Liver (tissue), 9 donors: ENCODE results near the gene CMTM7. TPM values are rescaled to one million over a fixed set of nuclear protein-coding genes. Genes with fewer than 3 reads are reported as not detected.
"Not testable (repeated sequence)": the region's sequence is repeated elsewhere in the genome, so short reads cannot be mapped to it uniquely, and the experiment has no call there.

Experiments
- DNase-seq: peaks from one replicate; pipeline ENCODE4 v3.0.0-alpha.2; 2017; ENCODE audit warnings: low spot score
- H3K27ac ChIP-seq, 2 donors: one replicate each; pipeline ENCODE4 v1.7.0; 2013; ENCODE audit warnings: inconsistent platforms in 2 of 2, low read length in 2 of 2, control low read depth in 1 of 2, low read depth in 1 of 2, mild to moderate bottlenecking in 1 of 2
- H3K27me3 ChIP-seq, 4 donors: one replicate each; pipeline versions ENCODE4 v1.6.1 to v1.7.0; 2013; ENCODE audit warnings: low read length in 3 of 4, inconsistent platforms in 1 of 4, mild to moderate bottlenecking in 1 of 4, moderate library complexity in 1 of 4; ENCODE audit not compliant: control insufficient read depth in 4 of 4, insufficient read depth in 4 of 4
- H3K36me3 ChIP-seq, 4 donors: one replicate each; pipeline versions ENCODE4 v1.6.1 to v1.7.0; 2013; ENCODE audit warnings: low read length in 3 of 4, mild to moderate bottlenecking in 3 of 4, low read depth in 1 of 4, moderate library complexity in 1 of 4; ENCODE audit not compliant: control insufficient read depth in 4 of 4, insufficient read depth in 3 of 4
- H3K4me1 ChIP-seq, 4 donors: one replicate each; pipeline versions ENCODE4 v1.6.1 to v1.7.0; 2013; ENCODE audit warnings: low read length in 3 of 4, mild to moderate bottlenecking in 3 of 4, moderate library complexity in 1 of 4; ENCODE audit not compliant: control insufficient read depth in 4 of 4, insufficient read depth in 4 of 4
- H3K4me3 ChIP-seq, 3 donors: one replicate each; pipeline versions ENCODE4 v1.6.1 to v1.7.0; 2013; ENCODE audit warnings: low read length in 3 of 3, control low read depth in 1 of 3, low read depth in 1 of 3, mild to moderate bottlenecking in 1 of 3
- H3K9ac ChIP-seq, 2 donors: one replicate each; pipeline ENCODE4 v1.7.0; 2013; ENCODE audit warnings: low read length in 2 of 2, mild to moderate bottlenecking in 2 of 2, moderate library complexity in 2 of 2, control low read depth in 1 of 2, low read depth in 1 of 2
- H3K9me3 ChIP-seq, 4 donors: one replicate each; pipeline versions ENCODE4 v1.6.1 to v1.7.0; 2013; ENCODE audit warnings: low read length in 3 of 4; ENCODE audit not compliant: control insufficient read depth in 4 of 4
- CTCF ChIP-seq: fragments of 150-350 bp; IDR thresholded peaks from 2 replicates; pipeline ENCODE4 v1.5.1; 2017; ENCODE audit warnings: improper control_type of control experiment, low read depth, low read length; ENCODE audit not compliant: missing input control
- EGR1 ChIP-seq, 2 donors: IDR thresholded peaks; 2 replicates each; pipeline ENCODE4 v1.6.1; 2016 to 2018; ENCODE audit warnings: antibody characterized with exemption in 2 of 2, low read depth in 2 of 2
- FOXA1 ChIP-seq: IDR thresholded peaks from 2 replicates; pipeline ENCODE4 v1.6.1; 2016; ENCODE audit warnings: antibody characterized with exemption
- FOXA2 ChIP-seq: IDR thresholded peaks from 2 replicates; pipeline ENCODE4 v1.6.1; 2016; ENCODE audit warnings: antibody characterized with exemption
- HNF4A ChIP-seq, 2 donors: conservative IDR thresholded peaks; 2 replicates each; pipeline ENCODE4 v1.6.1; 2016; ENCODE audit warnings: antibody characterized with exemption in 2 of 2, mild to moderate bottlenecking in 2 of 2
- HNF4G ChIP-seq: IDR thresholded peaks from 2 replicates; pipeline ENCODE4 v1.6.1; 2016; ENCODE audit warnings: antibody characterized with exemption
- JUND ChIP-seq, 2 donors: IDR thresholded peaks; 2 replicates each; pipeline ENCODE4 v1.6.1; 2016; ENCODE audit warnings: antibody characterized with exemption in 2 of 2
- MAX ChIP-seq: IDR thresholded peaks from 2 replicates; pipeline ENCODE4 v1.6.1; 2016; ENCODE audit warnings: antibody characterized with exemption
- NR2F2 ChIP-seq: IDR thresholded peaks from 2 replicates; pipeline ENCODE4 v1.6.1; 2016; ENCODE audit warnings: antibody characterized with exemption
- RAD21 ChIP-seq, 2 donors: IDR thresholded peaks; 2 replicates each; pipeline ENCODE4 v1.6.1; 2016; ENCODE audit warnings: antibody characterized with exemption in 2 of 2, mild to moderate bottlenecking in 2 of 2
- REST ChIP-seq: IDR thresholded peaks from 2 replicates; pipeline ENCODE4 v1.6.1; 2016; ENCODE audit warnings: antibody characterized with exemption, mild to moderate bottlenecking
- SP1 ChIP-seq: IDR thresholded peaks from 2 replicates; pipeline ENCODE4 v1.6.1; 2018; ENCODE audit warnings: antibody characterized with exemption, mild to moderate bottlenecking
- TAF1 ChIP-seq: conservative IDR thresholded peaks from 2 replicates; pipeline ENCODE4 v1.6.1; 2016; ENCODE audit warnings: antibody characterized with exemption, mild to moderate bottlenecking
- YY1 ChIP-seq: IDR thresholded peaks from 2 replicates; pipeline ENCODE4 v1.6.1; 2016; ENCODE audit warnings: antibody characterized with exemption, mild to moderate bottlenecking
- ZBTB33 ChIP-seq: IDR thresholded peaks from 2 replicates; pipeline ENCODE4 v1.6.1; 2016; ENCODE audit warnings: antibody characterized with exemption
- WGBS: extraction: QIAGEN DNeasy Blood & Tissue Kit; methylation state at CpG from one replicate; pipeline ENCODE4 v1.1.7; 2013; 5-methylcytosine and 5-hydroxymethylcytosine counted together
- polyA plus RNA-seq, 2 donors: library from polyadenylated mRNA; stranded (reverse) in 1 of 2; unstranded in 1 of 2; fragments of 200-250 nt in 1 of 2; fragments of >200 nt in 1 of 2; fragmentation: Nextera tagmentation in 1 of 2; extraction: Ambion mirVana in 1 of 2; gene quantifications; one replicate each; pipeline versions ENCODE4 v1.2.1 to v1.2.3, GENCODE V29; 2013 to 2015
- total RNA-seq, 2 donors: library from RNA; depleted of rRNA; stranded (reverse); fragments of >200 nt; gene quantifications; one replicate each; pipeline ENCODE4 v1.2.3, GENCODE V29; 2014
- donor health status: healthy.
- donor health status: healthy.
- donor health status: healthy.
- donor health status: healthy.
- donor health status: healthy.

The CMTM7 gene
- total and polyA plus RNA-seq, 4 donors = 3.6 to 20.3 (median 4.1) TPM

- Histone ChIP-seq H3K4me1 (peaks cover 2 to 26% (median 13%) of the 10 kb centered on the region in 4 donors), H3K27me3 (no peaks in the 10 kb centered on the region), H3K36me3 (peaks cover 0 to 5% (median 2%) of the 10 kb centered on the region in 4 donors)
Measured at GRCh38 chr3:32471246-32471645, 79.6 kb downstream of the CMTM7 start.

GRCh38 chr3:32472151-32472550, 80.5 kb downstream of the CMTM7 start:
- DNase-seq, H3K27me3 ChIP-seq, H3K27ac ChIP-seq, H3K36me3 ChIP-seq, H3K9ac ChIP-seq, H3K9me3 ChIP-seq, H3K4me3 ChIP-seq: not testable (repeated sequence)
- 94% methylated on average over 12 of the region's 12 CpGs for WGBS
- peaks cover 2 to 26% (median 13%) of the 10 kb centered on the region in 4 donors for H3K4me1 ChIP-seq

More at GRCh38 chr3:32471246-32471645, 79.6 kb downstream of the CMTM7 start:
- no peak for TF ChIP-seq HNF4G
- TF ChIP-seq NR2F2 = no peak
- TF ChIP-seq MAX = no peak
- TF ChIP-seq ZBTB33 = no peak
- TF ChIP-seq YY1 = no peak
- no peak for TF ChIP-seq HNF4A (conservative IDR thresholded peaks at IDR 0.05)
- TF ChIP-seq FOXA1 = no peak
- no peak for TF ChIP-seq REST
- no peak for TF ChIP-seq SP1
- no peak for TF ChIP-seq FOXA2
- no peak for TF ChIP-seq RAD21 (IDR thresholded peaks at IDR 0.05)
- TF ChIP-seq TAF1 = no peak
- no peak for TF ChIP-seq CTCF
- no peak for TF ChIP-seq JUND (IDR thresholded peaks at IDR 0.05)
- TF ChIP-seq EGR1 (IDR thresholded peaks at IDR 0.05; ENCODE audit: low read depth in 2 of 2) = no peak
- H3K27ac ChIP-seq = no peak overlapping the region
- no peak for DNase-seq
- H3K9ac ChIP-seq = no peak overlapping the region
- H3K4me3 ChIP-seq = no peak overlapping the region
- no peaks in the 10 kb centered on the region for H3K9me3 ChIP-seq
- 84% methylated on average over 3 of the region's 3 CpGs for WGBS
